GM21515 (cell line): ENCODE results near the gene TBC1D5.
"Not testable (repeated sequence)": the region's sequence is repeated elsewhere in the genome, so short reads cannot be mapped to it uniquely, and the experiment has no call there.

Experiments used
- ATAC-seq: cut with Tn5 transposase; IDR thresholded peaks from one replicate; pipeline ENCODE4 v1.9.1; 2021; ENCODE audit not compliant: unreplicated experiment

TBC1D5 gene

GRCh38 chr3:17494117-17494809 lies 248.2 kb downstream of the TBC1D5 start:
- ATAC-seq, result no peak

DNA sequence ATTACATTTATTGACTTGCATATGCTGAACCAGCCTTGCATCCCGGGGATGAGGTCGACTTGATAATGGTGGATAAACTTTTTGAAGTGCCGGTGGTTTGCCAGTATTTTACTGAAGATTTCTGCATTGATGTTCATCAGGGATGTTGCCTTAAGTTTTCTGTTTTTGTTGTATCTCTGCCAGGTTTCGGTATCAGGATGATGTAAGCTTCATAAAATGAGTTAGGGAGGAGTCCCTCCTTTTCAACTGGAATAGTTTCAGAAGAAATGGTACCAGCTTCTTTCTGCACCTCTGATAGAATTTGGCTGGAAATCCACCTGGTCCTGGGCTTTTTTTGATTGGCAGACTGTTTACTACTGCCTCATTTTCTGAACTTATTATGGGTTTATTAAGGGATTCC lies 250.8 kb downstream of the TBC1D5 start:
- ATAC-seq, result no peak

GRCh38 chr3:17491190-17491589 lies 251.2 kb downstream of the TBC1D5 start:
- ATAC-seq, result not testable (repeated sequence)

DNA sequence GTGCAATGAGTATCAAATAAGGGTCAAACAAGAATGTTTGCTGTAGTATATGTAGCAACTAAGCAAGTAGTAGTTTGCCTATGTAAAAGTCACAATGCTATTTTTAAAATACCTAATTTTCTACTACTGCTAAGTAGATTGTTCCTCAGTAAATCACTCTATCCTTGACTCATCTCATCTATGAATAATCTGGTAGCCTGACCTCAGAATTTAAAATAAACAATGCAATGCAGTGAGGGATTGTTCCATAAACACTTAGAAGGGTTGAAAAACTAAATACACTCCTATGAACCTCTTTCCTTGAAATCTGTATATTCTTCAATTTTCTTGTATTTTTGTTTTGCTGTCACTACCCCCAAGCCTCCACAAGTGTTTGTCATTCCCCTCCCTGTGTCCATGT lies 253.3 kb downstream of the TBC1D5 start:
- ATAC-seq, result no peak

GRCh38 chr3:17481116-17481515 lies 261.3 kb downstream of the TBC1D5 start:
- no peak for ATAC-seq

DNA sequence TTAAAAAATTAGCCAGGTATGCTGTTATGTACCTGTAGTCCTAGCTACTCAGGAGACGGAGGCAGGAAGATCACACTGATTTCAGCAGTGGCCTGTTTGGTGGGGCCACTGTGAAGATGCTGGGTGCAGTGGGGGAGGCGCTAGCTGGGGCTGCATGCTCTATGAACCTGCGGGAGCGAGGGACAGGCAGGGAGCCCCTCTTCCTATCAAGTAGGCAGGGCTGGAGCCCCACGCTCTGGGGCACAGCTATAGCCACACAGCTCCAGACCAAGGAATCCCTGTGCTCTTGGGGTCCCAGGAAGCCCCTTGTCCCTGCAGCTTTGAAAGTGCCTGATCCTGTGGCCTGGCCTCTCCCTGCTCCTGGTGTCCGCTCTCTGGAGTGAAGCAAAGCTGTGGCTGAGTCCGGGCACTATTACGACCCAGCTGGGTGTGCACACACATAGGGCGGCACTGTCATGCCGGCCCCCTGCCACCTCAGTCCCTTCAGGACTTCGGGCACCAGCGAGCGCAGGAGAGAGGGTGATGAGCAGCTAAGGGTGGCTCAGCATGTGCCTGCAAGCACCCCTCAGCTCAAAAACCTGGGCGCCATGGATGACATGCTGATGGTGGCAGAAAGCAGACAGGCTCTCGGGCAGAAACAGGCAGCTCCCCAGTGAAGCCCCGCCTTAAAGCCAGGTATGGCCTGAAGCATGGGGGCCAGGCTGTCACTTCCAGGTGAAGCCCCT lies 262.6 kb downstream of the TBC1D5 start:
- no peak for ATAC-seq

- no peak for ATAC-seq
Observed at GRCh38 chr3:17478673-17479072, 263.8 kb downstream of the TBC1D5 start.

DNA sequence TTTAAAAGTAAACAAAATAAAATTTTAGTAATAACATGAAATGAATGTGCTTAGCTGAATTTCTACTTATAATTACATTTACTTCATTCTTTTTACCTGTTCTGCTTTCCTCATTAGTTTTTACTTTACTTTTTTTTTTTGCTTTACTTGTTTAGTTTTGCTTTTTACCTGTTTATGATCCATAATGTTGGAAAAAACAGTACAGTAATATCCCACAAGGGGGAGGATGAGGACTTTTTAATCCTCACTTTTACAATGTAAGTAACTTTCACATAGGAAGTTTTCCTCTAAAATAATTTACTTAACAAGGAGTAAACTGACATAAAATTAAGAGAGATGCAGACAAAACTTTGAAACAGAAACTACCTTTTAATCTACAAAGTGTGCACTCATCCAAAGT lies 268.7 kb downstream of the TBC1D5 start:
- ATAC-seq, result no peak

GRCh38 chr3:17469954-17470353 lies 272.5 kb downstream of the TBC1D5 start:
- ATAC-seq, result no peak

GRCh38 chr3:17469520-17469919 lies 272.9 kb downstream of the TBC1D5 start:
- no peak for ATAC-seq

DNA sequence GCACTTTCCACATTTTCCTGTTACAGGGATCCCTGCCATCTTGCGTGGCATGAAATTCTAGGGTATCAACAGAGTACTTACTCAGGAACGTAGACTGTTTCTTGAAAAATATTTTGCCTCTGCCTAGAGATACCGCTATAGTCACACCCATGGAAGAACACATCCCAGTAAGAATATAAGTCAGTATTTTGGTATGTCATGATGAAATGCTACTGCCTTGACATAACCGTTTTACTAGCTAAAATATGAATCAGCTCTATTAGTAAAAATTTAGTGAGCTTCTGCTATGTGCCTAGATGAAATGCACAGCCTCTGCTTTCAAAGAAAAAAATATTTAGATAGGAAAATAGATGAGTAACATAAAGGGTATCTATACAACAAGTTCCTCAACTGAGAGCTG lies 276.4 kb downstream of the TBC1D5 start:
- ATAC-seq, result no peak

- no peak for ATAC-seq
Observed at GRCh38 chr3:17459470-17459993, 282.9 kb downstream of the TBC1D5 start.

DNA sequence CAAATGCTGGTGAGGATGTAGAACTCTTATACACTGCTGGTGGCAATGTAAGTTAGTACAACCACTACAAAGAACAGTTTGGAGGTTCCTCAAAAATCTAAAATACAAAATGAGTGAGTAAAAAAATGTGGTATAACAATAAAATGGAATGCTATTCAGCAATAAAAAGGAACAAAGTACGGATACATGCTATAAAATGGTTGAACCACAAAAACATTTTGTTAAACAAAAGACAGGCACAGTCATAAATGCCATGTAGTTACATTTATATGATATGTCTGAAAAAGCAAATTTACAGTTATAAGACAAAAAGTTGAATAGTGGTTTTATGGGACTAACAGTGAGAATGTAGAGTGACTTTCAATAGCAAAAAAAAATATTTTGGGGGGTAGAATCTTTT lies 285.8 kb downstream of the TBC1D5 start:
- ATAC-seq, result no peak

DNA sequence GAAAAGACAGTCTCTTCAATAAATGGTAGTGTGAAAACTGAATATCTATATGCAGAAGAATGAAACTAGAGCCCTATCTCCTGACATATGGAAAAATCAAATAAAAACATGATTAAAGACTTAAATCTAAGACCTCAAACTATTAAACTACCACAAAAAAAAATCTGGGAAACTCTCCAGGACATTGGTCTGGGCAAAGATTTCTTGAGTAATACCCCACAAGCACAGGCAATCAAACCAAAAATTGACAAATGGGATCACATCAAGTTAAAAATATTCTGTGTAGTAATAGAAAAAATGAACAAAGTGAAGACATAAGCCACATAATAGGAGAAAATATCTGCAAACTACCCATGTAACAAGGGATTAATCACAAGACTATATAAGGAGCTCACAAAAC lies 286.4 kb downstream of the TBC1D5 start:
- ATAC-seq, result no peak

DNA sequence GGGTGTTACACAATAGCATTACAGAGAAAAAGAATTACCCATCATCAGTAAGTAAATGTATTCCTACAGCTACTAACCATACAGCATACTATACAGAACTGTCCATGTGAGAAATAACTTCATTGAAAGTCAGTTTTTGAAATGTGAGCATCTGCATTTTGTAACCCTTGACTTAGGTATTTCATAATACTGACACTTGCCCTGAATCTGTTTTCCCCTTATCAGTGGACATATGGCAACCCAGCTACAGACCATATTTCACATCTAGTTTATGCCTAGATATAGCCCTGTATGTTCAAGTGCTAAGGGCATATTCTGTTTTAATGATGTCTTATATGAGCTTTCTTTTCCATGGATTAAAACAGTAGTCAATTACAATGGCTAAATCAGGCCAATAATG lies 297.6 kb downstream of the TBC1D5 start:
- ATAC-seq, result no peak

GRCh38 chr3:17443142-17443541 lies 299.3 kb downstream of the TBC1D5 start:
- no peak for ATAC-seq

GRCh38 chr3:17442332-17443049 lies 299.9 kb downstream of the TBC1D5 start:
- ATAC-seq, result no peak

GRCh38 chr3:17433876-17434275 lies 308.6 kb downstream of the TBC1D5 start:
- ATAC-seq, result no peak

- ATAC-seq, result no peak
Observed at GRCh38 chr3:17432236-17432635, 310.2 kb downstream of the TBC1D5 start.

DNA sequence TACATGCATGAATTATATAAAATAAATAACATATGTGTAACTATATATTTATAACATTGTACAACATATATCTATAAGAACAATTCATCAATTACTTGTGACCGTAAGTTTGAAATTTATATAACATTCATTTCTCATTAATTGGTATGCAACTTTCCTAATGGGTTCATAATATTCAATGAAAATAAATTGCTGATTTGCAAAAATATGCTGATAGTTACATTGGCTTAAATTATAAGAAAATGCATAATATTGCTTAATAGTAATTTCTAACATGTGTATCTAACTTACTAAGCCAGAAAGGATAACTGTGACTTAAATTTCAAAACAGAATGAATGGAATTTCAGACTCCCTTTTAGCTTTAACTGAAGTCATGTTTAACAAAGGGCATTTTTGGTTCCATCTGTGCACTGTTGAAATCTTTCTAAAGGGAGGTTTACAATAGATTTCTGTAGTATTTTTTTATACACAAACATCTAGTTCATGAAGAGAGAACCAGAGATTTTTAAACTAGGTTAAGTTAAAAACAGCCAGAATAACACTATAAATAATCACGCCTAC lies 310.9 kb downstream of the TBC1D5 start:
- no peak for ATAC-seq

GRCh38 chr3:17431004-17431403 lies 311.4 kb downstream of the TBC1D5 start:
- ATAC-seq, result no peak
